GM12892 (cell line): ENCODE data around the gene PDIK1L.

Experiments
- POLR2A ChIP-seq: IDR thresholded peaks from 2 replicates; pipeline ENCODE4 v1.6.1; 2011; ENCODE audit warnings: low read depth, low read length, control low read depth
- POLR2AphosphoS5 ChIP-seq: IDR thresholded peaks from 2 replicates; pipeline ENCODE4 v1.6.1; 2011; ENCODE audit warnings: low read depth, low read length, control low read depth
- TAF1 ChIP-seq: IDR thresholded peaks from 2 replicates; pipeline ENCODE4 v1.6.1; 2011; ENCODE audit warnings: low read depth, mild to moderate bottlenecking, control low read depth, low read length, borderline replicate concordance

GRCh38 chr1:26164861-26165842, 53.5 kb downstream of the PDIK1L start:
- TF ChIP-seq POLR2A (no peak), POLR2AphosphoS5 (no peak), TAF1 (no peak)
